GM12878 (cell line): ENCODE data around the gene IGF1R. TPM values are rescaled to one million over a fixed set of nuclear protein-coding genes. Genes with fewer than 3 reads are reported as not detected.

Experiments used
- ATAC-seq: fragments of 200-7000 bp; cut with Tn5 transposase; 3 replicates; pipeline ENCODE4 v1.9.1; 2020; ENCODE audit warnings: mild to moderate bottlenecking, moderate library complexity
- BruUV-seq: library from RNA; stranded (reverse); fragments of 400-500 nt; replicated peaks from 2 replicates; lab custom pipeline; 2021; lab: Mats Ljungman, UMichigan
- CTCF ChIA-PET: fragments of 300-600 bp; sonication (Branson Sonifier 250); formaldehyde crosslinking; extraction: SDS; loops from one replicate; lab custom pipeline; 2021; ENCODE audit warnings: inconsistent platforms; lab: Yijun Ruan, JAX
- POLR2A ChIA-PET: fragments of 350-600 bp; formaldehyde crosslinking; extraction: SDS; loops from one replicate; lab custom pipeline; 2021; ENCODE audit warnings: inconsistent platforms; lab: Charles Lee
- RAD21 ChIA-PET: fragments of 300-600 bp; sonication (Branson Sonifier 250); formaldehyde crosslinking; loops from one replicate; lab custom pipeline; 2023; ENCODE audit warnings: antibody characterized with exemption; ENCODE audit not compliant: unreplicated experiment; lab: Charles Lee
- SMC1A ChIA-PET: fragments of 300-600 bp; sonication (Branson Sonifier 250); formaldehyde crosslinking; loops from one replicate; lab custom pipeline; 2023; ENCODE audit not compliant: unreplicated experiment, uncharacterized antibody; lab: Charles Lee
- DNase-seq: peaks from one replicate; pipeline ENCODE4 v3.0.0-alpha.2; 2011; ENCODE audit warnings: low read depth, low spot score
- FAIRE-seq: peaks from 3 replicates; lab custom pipeline; 2011; peaks lifted over from hg19 to GRCh38; lab: Jason Lieb, UNC
- H2AFZ ChIP-seq: 2 replicates; pipeline ENCODE4 v1.6.0; 2011; ENCODE audit warnings: low read depth, low read length, control low read depth; ENCODE audit not compliant: control insufficient read depth
- H3K27ac ChIP-seq: 2 replicates; pipeline ENCODE4 v1.5.1; 2011; ENCODE audit warnings: control low read depth; ENCODE audit not compliant: control insufficient read depth, insufficient read depth
- H3K27me3 ChIP-seq, 2 experiments: replicated peaks in 1 of 2; 2 replicates each; pipeline versions ENCODE4 v1.6.0 to v1.6.1; 2011; ENCODE audit warnings: low read length in 1 of 2; ENCODE audit not compliant: control insufficient read depth in 2 of 2, insufficient read depth in 2 of 2
- H3K36me3 ChIP-seq, 2 experiments: 2 replicates each; pipeline ENCODE4 v1.5.1; 2011; ENCODE audit warnings: low read length in 1 of 2; ENCODE audit not compliant: control insufficient read depth in 2 of 2, insufficient read depth in 2 of 2
- H3K4me1 ChIP-seq: 2 replicates; pipeline ENCODE4 v1.6.1; 2011; ENCODE audit warnings: mild to moderate bottlenecking, low read length, moderate library complexity, mixed read lengths; ENCODE audit not compliant: control insufficient read depth, insufficient read depth
- H3K4me2 ChIP-seq: 2 replicates; pipeline ENCODE4 v1.6.0; 2011; ENCODE audit warnings: control low read depth; ENCODE audit not compliant: control insufficient read depth, insufficient read depth
- H3K4me3 ChIP-seq: fragments of 200-600 bp; sonication (generic); 2 replicates; pipeline ENCODE4 v1.5.1; 2016
- H3K79me2 ChIP-seq: 2 replicates; pipeline ENCODE4 v1.6.0; 2011; ENCODE audit warnings: low read length; ENCODE audit not compliant: control insufficient read depth, insufficient read depth
- H3K9ac ChIP-seq: 2 replicates; pipeline ENCODE4 v1.8.0; 2011; ENCODE audit warnings: low read length, control low read depth, mixed read lengths; ENCODE audit not compliant: control insufficient read depth, insufficient read depth
- H3K9me3 ChIP-seq: replicated peaks from 3 replicates; pipeline ENCODE4 v1.5.1; 2011; ENCODE audit warnings: mild to moderate bottlenecking, low read length; ENCODE audit not compliant: control insufficient read depth, insufficient read depth
- H4K20me1 ChIP-seq: 2 replicates; pipeline ENCODE4 v1.6.0; 2011; ENCODE audit not compliant: control insufficient read depth, insufficient read depth
- BCL11A ChIP-seq: IDR thresholded peaks from 2 replicates; pipeline ENCODE4 v1.6.1; 2011; ENCODE audit warnings: low read depth, low read length
- CHD1 ChIP-seq: IDR thresholded peaks from 2 replicates; pipeline ENCODE4 v1.6.1; 2012; ENCODE audit warnings: low read depth, low read length, improper control_type of control experiment
- IKZF2 ChIP-seq, 2 experiments: fragments of 450-650 bp; IDR thresholded peaks; 2 replicates each; pipeline ENCODE4 v1.6.1; 2017; ENCODE audit warnings: mild to moderate bottlenecking in 2 of 2, moderate library complexity in 2 of 2
- MYB ChIP-seq: fragments of 150-350 bp; IDR thresholded peaks from 2 replicates; pipeline ENCODE4 v1.6.1; 2014; ENCODE audit warnings: mild to moderate bottlenecking, low read depth, low read length, borderline replicate concordance
- TCF3 ChIP-seq: IDR thresholded peaks from 2 replicates; pipeline ENCODE4 v1.6.1; 2012; ENCODE audit warnings: low read depth, mild to moderate bottlenecking, low read length, borderline replicate concordance; ENCODE audit not compliant: insufficient read depth
- WGBS: methylation state at CpG from one replicate; pipeline ENCODE4 v1.1.6; 2016; ENCODE audit warnings: low lambda C conversion rate; ENCODE audit not compliant: insufficient replicate concordance, insufficient coverage; ENCODE audit errors: missing lambda C conversion rate; 5-methylcytosine and 5-hydroxymethylcytosine counted together
- in situ Hi-C: fragments of 300-500 bp; cut with MboI; formaldehyde crosslinking; loops from 9 replicates; pipeline ENCODE4 v1.14.3; 2018; ENCODE audit warnings: mixed read lengths
- intact Hi-C: fragments of 100-400 bp; cut with micrococcal nuclease; formaldehyde crosslinking; loops from one replicate; pipeline ENCODE4 v1.14.2; 2022; ENCODE audit not compliant: unreplicated experiment
- polyA plus RNA-seq, 11 experiments: library from polyadenylated mRNA; depleted of rRNA in 4 of 11; unstranded in 6 of 11; stranded (reverse) in 5 of 11; fragments of >200 nt; fragmentation: Nextera tagmentation in 4 of 11; fragmentation: Illumina TruSeq in 1 of 11; extraction: Ambion mirVana in 4 of 11; extraction: Trizol in 1 of 11; gene quantifications; 1 replicate in 1 of 11; 2 replicates in 10 of 11; pipeline versions ENCODE4 v1.2.1 to v1.2.3, GENCODE V29; 2011 to 2016; ENCODE audit warnings: inconsistent platforms in 2 of 11, missing spikeins in 2 of 11, low read depth in 1 of 11
- total RNA-seq, 4 experiments: library from RNA; depleted of rRNA in 3 of 4; stranded (reverse); fragments of >200 nt in 3 of 4; fragmentation: Illumina TruSeq in 1 of 4; extraction: Trizol in 1 of 4; gene quantifications; 2 replicates each; pipeline versions ENCODE4 v1.2.1 to v1.2.3, GENCODE V29; 2013 to 2021
- TF ChIP-seq, protein P1 (sequence below): fragments of 450-650 bp; IDR thresholded peaks from 2 replicates; pipeline ENCODE4 v1.6.1; 2017; ENCODE audit warnings: mild to moderate bottlenecking, moderate library complexity

The IGF1R gene
- total and polyA plus RNA-seq, 10 of the 15 experiments (the other 5 are each of a cell fraction or from before 2014, with no cell fraction given): 0.03 to 2.7 (median 0.66) TPM

DNA sequence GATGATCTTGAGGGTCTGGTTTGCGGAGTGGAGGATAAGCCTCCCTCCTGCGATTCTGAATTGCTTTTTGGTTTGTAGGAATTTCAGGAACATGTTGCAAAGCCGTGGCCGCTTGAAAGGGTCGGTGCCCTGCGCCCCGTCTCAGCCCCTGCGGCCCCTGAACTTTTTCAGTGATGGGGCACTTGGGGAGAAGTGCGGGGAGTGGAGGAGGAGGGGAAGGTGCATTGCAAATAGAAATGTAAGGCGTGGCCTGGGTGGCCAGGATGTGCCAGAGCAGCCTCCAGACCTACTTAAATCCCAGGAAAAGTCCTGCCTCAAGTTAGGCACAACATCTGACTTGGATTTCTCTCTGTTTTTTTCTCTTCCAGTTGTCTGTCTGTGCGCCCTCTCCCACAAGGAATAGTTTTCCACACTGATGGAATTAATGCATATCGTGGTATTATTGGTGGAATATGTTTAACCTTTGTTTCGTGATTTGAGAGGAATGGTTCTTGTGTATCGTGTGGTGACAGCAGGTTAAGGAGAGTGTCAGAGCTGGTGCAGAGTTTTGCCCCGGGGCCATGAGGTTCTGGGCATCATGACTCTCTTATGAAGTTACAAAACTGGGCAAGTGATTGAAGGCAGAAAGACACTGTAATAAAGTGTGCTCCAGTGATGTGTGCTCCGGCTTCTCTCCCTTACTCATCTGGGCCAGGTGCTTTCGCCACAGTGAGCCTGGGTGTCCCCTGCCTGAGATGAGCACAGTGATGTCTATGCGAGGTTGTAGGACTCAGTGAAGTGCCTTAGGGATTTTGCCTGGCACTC lies 205.5 kb downstream of the IGF1R start (continued):
- TF ChIP-seq, protein P1, sequence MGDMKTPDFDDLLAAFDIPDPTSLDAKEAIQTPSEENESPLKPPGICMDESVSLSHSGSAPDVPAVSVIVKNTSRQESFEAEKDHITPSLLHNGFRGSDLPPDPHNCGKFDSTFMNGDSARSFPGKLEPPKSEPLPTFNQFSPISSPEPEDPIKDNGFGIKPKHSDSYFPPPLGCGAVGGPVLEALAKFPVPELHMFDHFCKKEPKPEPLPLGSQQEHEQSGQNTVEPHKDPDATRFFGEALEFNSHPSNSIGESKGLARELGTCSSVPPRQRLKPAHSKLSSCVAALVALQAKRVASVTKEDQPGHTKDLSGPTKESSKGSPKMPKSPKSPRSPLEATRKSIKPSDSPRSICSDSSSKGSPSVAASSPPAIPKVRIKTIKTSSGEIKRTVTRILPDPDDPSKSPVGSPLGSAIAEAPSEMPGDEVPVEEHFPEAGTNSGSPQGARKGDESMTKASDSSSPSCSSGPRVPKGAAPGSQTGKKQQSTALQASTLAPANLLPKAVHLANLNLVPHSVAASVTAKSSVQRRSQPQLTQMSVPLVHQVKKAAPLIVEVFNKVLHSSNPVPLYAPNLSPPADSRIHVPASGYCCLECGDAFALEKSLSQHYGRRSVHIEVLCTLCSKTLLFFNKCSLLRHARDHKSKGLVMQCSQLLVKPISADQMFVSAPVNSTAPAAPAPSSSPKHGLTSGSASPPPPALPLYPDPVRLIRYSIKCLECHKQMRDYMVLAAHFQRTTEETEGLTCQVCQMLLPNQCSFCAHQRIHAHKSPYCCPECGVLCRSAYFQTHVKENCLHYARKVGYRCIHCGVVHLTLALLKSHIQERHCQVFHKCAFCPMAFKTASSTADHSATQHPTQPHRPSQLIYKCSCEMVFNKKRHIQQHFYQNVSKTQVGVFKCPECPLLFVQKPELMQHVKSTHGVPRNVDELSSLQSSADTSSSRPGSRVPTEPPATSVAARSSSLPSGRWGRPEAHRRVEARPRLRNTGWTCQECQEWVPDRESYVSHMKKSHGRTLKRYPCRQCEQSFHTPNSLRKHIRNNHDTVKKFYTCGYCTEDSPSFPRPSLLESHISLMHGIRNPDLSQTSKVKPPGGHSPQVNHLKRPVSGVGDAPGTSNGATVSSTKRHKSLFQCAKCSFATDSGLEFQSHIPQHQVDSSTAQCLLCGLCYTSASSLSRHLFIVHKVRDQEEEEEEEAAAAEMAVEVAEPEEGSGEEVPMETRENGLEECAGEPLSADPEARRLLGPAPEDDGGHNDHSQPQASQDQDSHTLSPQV: no peak

DNA sequence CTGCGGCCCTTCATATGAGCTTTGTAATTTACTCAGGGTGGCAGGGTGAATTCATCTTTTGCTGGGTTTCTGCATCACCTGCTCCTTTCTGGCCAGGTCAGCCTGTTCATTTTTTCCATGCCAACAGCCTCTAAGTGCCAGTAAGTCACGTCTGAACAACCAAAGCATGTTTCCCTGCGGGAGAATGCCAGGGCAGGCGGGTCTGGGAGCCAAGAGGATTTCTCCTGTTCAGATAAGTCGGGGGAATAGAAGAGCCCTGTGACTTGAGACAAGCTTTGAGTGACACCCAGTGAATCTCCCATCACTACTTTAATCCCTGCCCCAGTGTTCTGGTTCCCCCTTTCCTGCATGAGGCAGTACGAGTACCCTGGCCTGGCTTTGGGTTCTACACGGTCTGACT lies 206.2 kb downstream of the IGF1R start:
- SMC1A ChIA-PET: interaction anchor here (1.0 kb wide), 1 partner anchor 27 kb away, joined by 3 read pairs; no protein-coding TSS in a partner anchor
- ATAC-seq (no peak), FAIRE-seq (no peak), DNase-seq (no peak)
- Histone ChIP-seq H3K9me3 (no peaks in the 10 kb centered on the region), H3K4me3 (no peak overlapping the region), H3K9ac (no peak overlapping the region), H3K79me2 (no peaks in the 10 kb centered on the region), H3K4me1 (peaks cover 14% of the 10 kb centered on the region), H3K27me3 (no peaks in the 10 kb centered on the region), H4K20me1 (no peaks in the 10 kb centered on the region), H3K36me3 (no peaks in the 10 kb centered on the region), H3K4me2 (no peak overlapping the region), H3K27ac (no peak overlapping the region), H2AFZ (no peak overlapping the region)
- in situ Hi-C loops (no loop called here), intact Hi-C loops (no loop called here)
- RAD21 ChIA-PET: no interaction called here
- POLR2A ChIA-PET: no interaction called here
- BruUV-seq: no TSS peak
- TF ChIP-seq TCF3 (no peak), MYB (no peak), CHD1 (no peak), BCL11A (no peak), IKZF2 (IDR thresholded peaks at IDR 0.05) (no peak)
- 33% methylated on average over 5 of the region's 7 CpGs for WGBS
- CTCF ChIA-PET: interaction anchor here (0.6 to 2.7 kb wide), 5 partner anchors 203 to 878 kb away, joined by 3 to 15 read pairs (median 4); partner anchors contain the start of gene IGF1R
